Activated CD8-positive, alpha-beta T cell treated with anti-CD3 and anti-CD28 coated beads, Interleukin-2, amount 10 ng/mL, durations not matched to agents 7 days and 5 days (primary cell): ENCODE measurements around the gene INVS. TPM values are rescaled to one million over a fixed set of nuclear protein-coding genes. Genes with fewer than 3 reads are reported as not detected.
A peak's percentile ranks its signal among the peaks of the same experiment; 100 is the strongest.
"Not testable (repeated sequence)": the region's sequence is repeated elsewhere in the genome, so short reads cannot be mapped to it uniquely, and the experiment has no call there.

Experiments used
- ATAC-seq: fragments of 150-1000 bp; cut with Tn5 transposase; one replicate; pipeline ENCODE4 v1.10.0; 2021; ENCODE audit warnings: moderate library complexity
- CTCF ChIA-PET: fragments of 350-600 bp; sonication (Branson Sonifier 250); formaldehyde crosslinking; loops from one replicate; lab custom pipeline; 2021; ENCODE audit warnings: antibody characterized with exemption; lab: Charles Lee
- POLR2A ChIA-PET: fragments of 350-600 bp; sonication (Branson Sonifier 250); formaldehyde crosslinking; loops from one replicate; lab custom pipeline; 2021; ENCODE audit warnings: antibody characterized with exemption; lab: Charles Lee
- DNase-seq: peaks from one replicate; pipeline ENCODE4 v3.0.0-alpha.2; 2020
- H3K27ac Mint-ChIP-seq: one replicate; pipeline ENCODE4 v1.8.0; 2021; ENCODE audit warnings: mild to moderate bottlenecking, mixed read lengths
- H3K27me3 Mint-ChIP-seq: one replicate; pipeline ENCODE4 v1.8.0; 2021; ENCODE audit warnings: low read depth, mixed read lengths
- H3K36me3 Mint-ChIP-seq: one replicate; pipeline ENCODE4 v1.8.0; 2021; ENCODE audit warnings: low read depth, mixed read lengths
- H3K4me1 Mint-ChIP-seq: one replicate; pipeline ENCODE4 v1.8.0; 2021; ENCODE audit warnings: low read depth, mixed read lengths
- H3K4me3 Mint-ChIP-seq: one replicate; pipeline ENCODE4 v1.8.0; 2021; ENCODE audit warnings: mild to moderate bottlenecking, mixed read lengths
- H3K9me3 Mint-ChIP-seq: one replicate; pipeline ENCODE4 v1.8.0; 2022; ENCODE audit warnings: mixed read lengths; ENCODE audit not compliant: insufficient read depth
- total RNA-seq, 2 experiments: library from RNA; stranded (reverse); gene quantifications; one replicate each; pipeline ENCODE4 v1.2.3, GENCODE V29; 2021

Gene INVS
- total RNA-seq, 2 experiments from 2014 or later, result 19.8 to 21.8 TPM

GRCh38 chr9:100086097-100086635 lies 12.9 kb upstream of the INVS start:
- POLR2A ChIA-PET, result interaction anchor here (0.7 kb wide), 1 partner anchor 282 kb away, joined by 3 read pairs; no protein-coding TSS in a partner anchor
- H3K4me1 Mint-ChIP-seq, result peaks cover 42% of the 10 kb centered on the region
- CTCF ChIA-PET, result no interaction called here
- DNase-seq (no peak), ATAC-seq (no peak)
- no peak overlapping the region for H3K4me3 Mint-ChIP-seq
- no peaks in the 10 kb centered on the region for H3K9me3 Mint-ChIP-seq
- H3K27ac Mint-ChIP-seq, result no peak overlapping the region
- no peaks in the 10 kb centered on the region for H3K36me3 Mint-ChIP-seq
- H3K27me3 Mint-ChIP-seq, result no peaks in the 10 kb centered on the region

- ChIA-PET POLR2A (no interaction called here), CTCF (interaction anchor here (1.0 kb wide), 1 partner anchor 11 kb away, joined by 3 read pairs; no protein-coding TSS in a partner anchor)
- ATAC-seq (no peak), DNase-seq (no peak)
- no peaks in the 10 kb centered on the region for H3K27me3 Mint-ChIP-seq
- H3K9me3 Mint-ChIP-seq, result no peaks in the 10 kb centered on the region
- peak overlapping the region; percentile 30 for H3K27ac Mint-ChIP-seq
- H3K4me1 Mint-ChIP-seq, result peaks cover 42% of the 10 kb centered on the region
- peaks cover under 1% of the 10 kb centered on the region for H3K36me3 Mint-ChIP-seq
- H3K4me3 Mint-ChIP-seq, result no peak overlapping the region
These were observed 11.8 kb upstream of the INVS start for GRCh38 chr9:100087218-100087617.

GRCh38 chr9:100088202-100088601 lies 10.8 kb upstream of the INVS start:
- ATAC-seq, result no peak
- Mint-ChIP-seq H3K27ac (no peak overlapping the region), H3K9me3 (no peaks in the 10 kb centered on the region), H3K36me3 (peaks cover 2% of the 10 kb centered on the region), H3K27me3 (no peaks in the 10 kb centered on the region), H3K4me3 (no peak overlapping the region), H3K4me1 (peaks cover 36% of the 10 kb centered on the region)
- ChIA-PET CTCF (no interaction called here), POLR2A (no interaction called here)
- DNase-seq, result no peak

- ATAC-seq (no peak), DNase-seq (no peak)
- Mint-ChIP-seq H3K9me3 (no peaks in the 10 kb centered on the region), H3K36me3 (peaks cover 2% of the 10 kb centered on the region), H3K4me3 (no peak overlapping the region), H3K27ac (no peak overlapping the region), H3K4me1 (peaks cover 35% of the 10 kb centered on the region), H3K27me3 (no peaks in the 10 kb centered on the region)
- POLR2A ChIA-PET, result no interaction called here
- CTCF ChIA-PET, result no interaction called here
These were observed 8.2 kb upstream of the INVS start for GRCh38 chr9:100090880-100091279.

GRCh38 chr9:100091650-100092049 lies 7.4 kb upstream of the INVS start:
- no peaks in the 10 kb centered on the region for H3K27me3 Mint-ChIP-seq
- no peaks in the 10 kb centered on the region for H3K9me3 Mint-ChIP-seq
- peaks cover 2% of the 10 kb centered on the region for H3K36me3 Mint-ChIP-seq
- H3K4me1 Mint-ChIP-seq, result peaks cover 35% of the 10 kb centered on the region
- POLR2A ChIA-PET, result no interaction called here
- DNase-seq (no peak), ATAC-seq (no peak)
- H3K4me3 Mint-ChIP-seq, result no peak overlapping the region
- H3K27ac Mint-ChIP-seq, result no peak overlapping the region
- CTCF ChIA-PET, result no interaction called here

GRCh38 chr9:100092066-100092465 lies 7.0 kb upstream of the INVS start:
- Mint-ChIP-seq H3K4me1 (peaks cover 35% of the 10 kb centered on the region), H3K4me3 (no peak overlapping the region), H3K9me3 (no peaks in the 10 kb centered on the region), H3K36me3 (peaks cover 2% of the 10 kb centered on the region), H3K27me3 (no peaks in the 10 kb centered on the region), H3K27ac (no peak overlapping the region)
- CTCF ChIA-PET, result no interaction called here
- DNase-seq (no peak), ATAC-seq (no peak)
- POLR2A ChIA-PET, result no interaction called here

GRCh38 chr9:100094411-100094810 lies 4.6 kb upstream of the INVS start:
- H3K27ac Mint-ChIP-seq, ATAC-seq, H3K36me3 Mint-ChIP-seq, H3K4me3 Mint-ChIP-seq, DNase-seq, POLR2A ChIA-PET, H3K27me3 Mint-ChIP-seq, H3K9me3 Mint-ChIP-seq: not testable (repeated sequence)
- H3K4me1 Mint-ChIP-seq, result peaks cover 31% of the 10 kb centered on the region
- CTCF ChIA-PET, result interaction anchor here (1.5 kb wide), 1 partner anchor 231 kb away, joined by 3 read pairs; no protein-coding TSS in a partner anchor

GRCh38 chr9:100096378-100096916 lies 2.6 kb upstream of the INVS start:
- POLR2A ChIA-PET, result no interaction called here
- ATAC-seq (no peak), DNase-seq (no peak)
- Mint-ChIP-seq H3K9me3 (no peaks in the 10 kb centered on the region), H3K4me1 (peaks cover 37% of the 10 kb centered on the region), H3K27ac (no peak overlapping the region), H3K27me3 (no peaks in the 10 kb centered on the region), H3K36me3 (peaks cover 3% of the 10 kb centered on the region), H3K4me3 (no peak overlapping the region)
- CTCF ChIA-PET, result no interaction called here

GRCh38 chr9:100098046-100098886 lies 777 bp upstream of the INVS start:
- ChIA-PET CTCF (interaction anchor here (0.9 to 1.3 kb wide), 3 partner anchors 11 to 25 kb away, joined by 3 to 4 read pairs (median 3); no protein-coding TSS in a partner anchor), POLR2A (interaction anchor here (1.6 kb wide), 1 partner anchor 112 kb away, joined by 3 read pairs; no protein-coding TSS in a partner anchor)
- peak overlapping the region; percentile 91 for H3K4me3 Mint-ChIP-seq
- H3K4me1 Mint-ChIP-seq, result peaks cover 37% of the 10 kb centered on the region
- DNase-seq (peak; percentile 51), ATAC-seq (peak; percentile 4)
- H3K36me3 Mint-ChIP-seq, result peaks cover 4% of the 10 kb centered on the region
- H3K27ac Mint-ChIP-seq, result peak overlapping the region; percentile 89
- no peaks in the 10 kb centered on the region for H3K27me3 Mint-ChIP-seq
- no peaks in the 10 kb centered on the region for H3K9me3 Mint-ChIP-seq

- H3K4me1 Mint-ChIP-seq, result peaks cover 30% of the 10 kb centered on the region
- peak overlapping the region; percentile 91 for H3K4me3 Mint-ChIP-seq
- POLR2A ChIA-PET, result interaction anchor here (1.1 kb wide), 1 partner anchor 110 kb away, joined by 3 read pairs; no protein-coding TSS in a partner anchor
- H3K27ac Mint-ChIP-seq, result peak overlapping the region; percentile 89
- no peaks in the 10 kb centered on the region for H3K9me3 Mint-ChIP-seq
- ATAC-seq, result no peak
- CTCF ChIA-PET, result interaction anchor here (1.3 kb wide), 1 partner anchor 27 kb away, joined by 3 read pairs; no protein-coding TSS in a partner anchor
- H3K27me3 Mint-ChIP-seq, result no peaks in the 10 kb centered on the region
- peaks cover 10% of the 10 kb centered on the region for H3K36me3 Mint-ChIP-seq
- DNase-seq, result peak; percentile 30
These were observed 639 bp downstream of the INVS start for GRCh38 chr9:100099722-100100042.

GRCh38 chr9:100100146-100100667 lies 1.2 kb downstream of the INVS start:
- peaks cover 28% of the 10 kb centered on the region for H3K4me1 Mint-ChIP-seq
- POLR2A ChIA-PET, result interaction anchor here (1.1 kb wide), 1 partner anchor 110 kb away, joined by 3 read pairs; no protein-coding TSS in a partner anchor
- no peaks in the 10 kb centered on the region for H3K9me3 Mint-ChIP-seq
- CTCF ChIA-PET, result no interaction called here
- H3K27ac Mint-ChIP-seq, result no peak overlapping the region
- ATAC-seq, result no peak
- no peak for DNase-seq
- peak overlapping the region; percentile 91 for H3K4me3 Mint-ChIP-seq
- no peaks in the 10 kb centered on the region for H3K27me3 Mint-ChIP-seq
- H3K36me3 Mint-ChIP-seq, result peaks cover 12% of the 10 kb centered on the region
